ENCODE measurements around the gene KCNA4.
"Not testable (repeated sequence)": the region's sequence is repeated elsewhere in the genome, so short reads cannot be mapped to it uniquely, and the experiment has no call there.

Gene KCNA4

GRCh38 chr11:30016588-30017363, at the start of gene KCNA4:
TSS of gene KCNA4 (minus strand) at chr11:30017030. CDS start at chr11:30012678, 4,352 bp downstream.
- no peak for DNase-seq (ENCODE audit: low read depth, low spot score)

GRCh38 chr11:30062103-30062502, 45.3 kb upstream of the KCNA4 start:
- DNase-seq (ENCODE audit: low read depth, low spot score) = no peak

- no peak for DNase-seq (ENCODE audit: low read depth, low spot score)
These were observed 42.5 kb upstream of the KCNA4 start for GRCh38 chr11:30059172-30059815.

- no peak for DNase-seq (ENCODE audit: low read depth, low spot score)
These were observed 32.4 kb upstream of the KCNA4 start for GRCh38 chr11:30049214-30049613.

- no peak for DNase-seq (ENCODE audit: low read depth, low spot score)
These were observed 29.7 kb upstream of the KCNA4 start for GRCh38 chr11:30046578-30046945.

GRCh38 chr11:30045921-30046577, 29.2 kb upstream of the KCNA4 start:
- no peak for DNase-seq (ENCODE audit: low read depth, low spot score)

- no peak for DNase-seq (ENCODE audit: low read depth, low spot score)
These were observed 28.3 kb upstream of the KCNA4 start for GRCh38 chr11:30045144-30045543.

- no peak for DNase-seq (ENCODE audit: low read depth, low spot score)
These were observed 24.3 kb upstream of the KCNA4 start for GRCh38 chr11:30041171-30041570.

- DNase-seq (ENCODE audit: low read depth, low spot score) = not testable (repeated sequence)
These were observed 17.9 kb upstream of the KCNA4 start for GRCh38 chr11:30034746-30035145.

- DNase-seq (ENCODE audit: low read depth, low spot score) = not testable (repeated sequence)
These were observed 17.3 kb upstream of the KCNA4 start for GRCh38 chr11:30034166-30034565.

- DNase-seq (ENCODE audit: low read depth, low spot score) = no peak
These were observed 8.7 kb upstream of the KCNA4 start for GRCh38 chr11:30025396-30026139.

- DNase-seq (ENCODE audit: low read depth, low spot score) = no peak
These were observed 6.2 kb upstream of the KCNA4 start for GRCh38 chr11:30023074-30023473.

GRCh38 chr11:30019481-30019880, 2.7 kb upstream of the KCNA4 start:
- no peak for DNase-seq (ENCODE audit: low read depth, low spot score)

GRCh38 chr11:30018495-30018894, 1.7 kb upstream of the KCNA4 start:
- DNase-seq (ENCODE audit: low read depth, low spot score) = no peak

GRCh38 chr11:30017445-30017895, 640 bp upstream of the KCNA4 start:
- DNase-seq (ENCODE audit: low read depth, low spot score) = no peak

GRCh38 chr11:30015725-30016412, 961 bp downstream of the KCNA4 start:
- no peak for DNase-seq (ENCODE audit: low read depth, low spot score)

- DNase-seq (ENCODE audit: low read depth, low spot score) = no peak
These were observed 4.5 kb downstream of the KCNA4 start for GRCh38 chr11:30012346-30012745.

- DNase-seq (ENCODE audit: low read depth, low spot score) = no peak
These were observed 7.8 kb downstream of the KCNA4 start for GRCh38 chr11:30009060-30009459.

GRCh38 chr11:30006876-30007275, 10.0 kb downstream of the KCNA4 start:
- DNase-seq (ENCODE audit: low read depth, low spot score) = no peak

- DNase-seq (ENCODE audit: low read depth, low spot score) = no peak
These were observed 14.6 kb downstream of the KCNA4 start for GRCh38 chr11:30002157-30002785.
